HuH-7 (cell line): Measurements from ENCODE around the gene UPF1.
"Not testable (repeated sequence)": the region's sequence is repeated elsewhere in the genome, so short reads cannot be mapped to it uniquely, and the experiment has no call there.

ENCODE experiments used
- DNase-seq: peaks from one replicate; pipeline ENCODE4 v3.0.0; 2011; ENCODE audit warnings: low spot score

Gene UPF1

DNA sequence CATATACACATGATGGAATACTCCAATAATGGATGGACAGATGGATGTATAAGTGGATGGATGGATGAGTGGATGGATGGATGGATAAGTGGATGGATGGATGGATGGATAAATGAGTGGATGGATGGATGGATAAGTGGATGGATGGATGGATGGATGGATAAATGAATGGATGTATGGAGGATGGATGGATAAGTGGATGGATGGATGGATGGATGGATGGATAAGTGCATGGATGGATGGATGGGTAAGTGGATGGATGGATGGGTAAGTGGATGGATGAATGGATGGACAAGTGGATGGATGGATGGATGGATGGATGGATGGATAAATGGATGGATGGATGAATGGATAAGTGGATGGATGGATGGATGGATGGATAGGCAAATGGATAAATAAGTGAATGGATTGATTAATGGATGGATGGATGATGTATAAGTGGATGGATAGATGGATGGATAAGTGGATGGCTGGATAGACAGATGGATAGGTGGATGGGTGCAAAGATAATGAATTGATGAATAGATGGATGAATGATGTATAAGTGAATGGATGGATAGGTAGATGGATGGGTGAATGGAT lies 32.3 kb upstream of the UPF1 start:
- no peak for DNase-seq

DNA sequence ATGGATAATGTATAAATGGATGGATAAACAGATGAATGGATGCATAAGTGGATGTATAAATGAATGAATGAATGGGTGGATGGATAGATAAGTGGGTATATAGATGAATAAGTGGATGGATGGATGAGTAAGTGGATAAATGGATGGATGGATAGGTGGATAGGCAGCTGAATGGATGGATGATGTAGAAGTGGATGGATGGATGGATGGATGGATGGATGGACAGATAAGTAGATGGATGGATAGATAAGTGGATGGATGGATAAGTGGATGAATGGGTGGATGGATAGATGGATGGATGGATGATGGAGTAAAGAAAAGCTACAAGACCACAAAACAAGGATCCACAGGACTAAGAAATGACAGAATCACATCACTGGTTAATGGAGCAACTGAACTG lies 31.7 kb upstream of the UPF1 start:
- DNase-seq, result no peak

DNA sequence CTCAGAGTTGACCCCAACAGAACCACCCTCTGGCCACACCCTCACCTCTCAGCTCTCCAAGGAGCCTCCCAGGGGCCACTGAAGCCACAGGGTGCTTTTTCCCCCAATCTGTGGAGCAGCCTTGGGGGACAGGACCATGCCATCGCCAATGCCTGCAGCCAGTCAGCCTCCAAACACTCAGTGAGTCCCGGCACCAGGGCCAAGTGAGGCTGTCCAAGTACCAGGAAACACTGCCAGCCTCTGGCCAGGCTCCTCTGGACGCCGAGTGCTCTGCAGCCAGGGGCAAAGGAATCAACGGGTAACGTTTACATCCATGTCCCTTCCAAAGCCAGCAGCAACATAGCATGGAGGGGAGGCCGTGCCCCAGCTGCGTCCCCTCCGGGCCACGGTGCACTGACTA lies 31.1 kb upstream of the UPF1 start:
- DNase-seq, result no peak

DNA sequence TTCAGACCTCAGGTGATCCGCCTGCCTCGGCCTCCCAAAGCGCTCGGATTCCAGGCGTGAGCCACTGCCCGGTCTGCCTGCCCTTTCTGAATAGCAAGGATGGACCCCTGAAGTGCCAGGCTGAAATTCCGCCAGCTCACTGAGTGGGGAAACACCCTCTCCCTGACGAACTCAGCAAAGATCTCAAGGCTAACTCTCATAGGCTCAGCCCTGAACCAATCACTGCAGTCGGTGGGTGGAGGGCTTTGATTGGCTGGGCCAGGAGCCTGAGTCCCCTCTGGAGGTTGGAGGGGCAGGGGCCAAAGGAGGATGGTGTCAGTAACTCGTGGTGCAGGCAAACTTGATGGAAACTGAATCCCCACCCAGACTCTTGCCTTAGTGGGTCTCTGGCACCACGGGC lies 29.4 kb upstream of the UPF1 start:
- DNase-seq, result no peak

DNA sequence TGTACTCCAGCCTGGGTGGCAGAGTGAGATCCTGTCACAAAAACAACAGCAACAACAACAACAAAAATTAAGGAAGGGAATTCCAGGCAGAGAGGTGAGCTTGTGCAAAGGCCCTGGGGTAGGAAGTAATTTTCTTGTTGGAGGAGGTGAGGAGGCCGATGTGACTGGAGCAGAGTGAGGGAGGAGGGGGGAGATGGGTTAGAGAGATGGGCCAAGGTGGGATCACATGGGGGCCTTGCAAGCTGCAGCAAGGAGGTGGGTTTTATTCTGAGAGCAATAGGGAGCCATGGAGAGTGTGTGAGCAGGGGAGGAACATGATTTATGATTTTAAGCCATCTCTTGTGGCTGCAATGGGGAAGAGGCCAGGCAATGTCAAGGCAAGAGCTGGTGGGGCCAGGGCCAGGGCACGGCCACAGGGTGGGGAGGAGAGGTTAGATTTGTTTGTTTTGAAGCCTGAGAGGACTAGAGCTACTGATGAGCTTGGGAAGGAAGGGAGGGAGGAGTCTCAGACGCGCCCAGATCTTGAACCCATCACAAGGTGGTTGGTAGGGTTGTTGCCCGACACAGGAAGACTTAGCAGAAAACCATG lies 28.1 kb upstream of the UPF1 start:
- DNase-seq, result no peak

DNA sequence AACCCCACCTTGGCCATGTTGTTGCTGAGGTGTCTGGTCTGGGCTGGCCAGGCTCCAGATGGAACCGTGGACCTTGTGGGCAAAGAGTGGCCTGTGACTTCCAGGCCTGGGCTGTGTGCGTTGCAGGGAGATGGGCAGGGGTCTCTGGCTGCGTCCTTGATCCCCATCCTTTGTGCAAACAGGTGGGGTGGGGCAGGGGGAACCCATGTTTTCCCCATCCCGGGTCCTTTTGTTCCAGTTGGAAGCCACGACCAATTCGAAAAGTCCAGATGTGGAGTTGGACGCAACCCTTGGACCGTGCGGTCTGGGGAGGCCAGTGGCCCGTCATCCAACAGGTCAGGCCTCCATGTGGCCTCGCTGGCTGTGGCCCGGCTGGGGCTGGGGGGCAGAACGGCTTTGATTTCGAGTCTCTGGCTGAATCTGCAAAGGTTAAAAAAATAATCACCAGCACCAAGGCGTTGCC lies 27.6 kb upstream of the UPF1 start:
- DNase-seq, result no peak

DNA sequence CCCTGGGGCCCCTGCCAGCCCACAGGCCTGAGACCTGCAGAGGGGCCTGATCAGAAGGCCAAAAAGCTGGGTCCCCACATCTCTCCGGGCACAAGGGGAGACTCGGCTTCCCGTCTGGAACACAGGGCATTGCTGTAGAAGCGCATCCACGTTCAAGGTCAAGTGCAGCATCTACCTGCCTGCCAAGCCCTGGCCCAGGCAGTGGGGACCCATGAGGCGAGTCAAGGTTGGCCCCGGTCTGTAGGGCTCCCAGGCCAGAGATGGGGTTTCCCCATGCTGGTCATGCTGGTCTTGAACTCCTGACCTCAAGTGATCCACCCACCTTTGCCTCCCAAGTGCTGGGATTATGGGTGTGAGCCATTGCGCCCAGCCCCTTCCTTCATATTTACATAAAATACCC lies 27.1 kb upstream of the UPF1 start:
- no peak for DNase-seq

DNA sequence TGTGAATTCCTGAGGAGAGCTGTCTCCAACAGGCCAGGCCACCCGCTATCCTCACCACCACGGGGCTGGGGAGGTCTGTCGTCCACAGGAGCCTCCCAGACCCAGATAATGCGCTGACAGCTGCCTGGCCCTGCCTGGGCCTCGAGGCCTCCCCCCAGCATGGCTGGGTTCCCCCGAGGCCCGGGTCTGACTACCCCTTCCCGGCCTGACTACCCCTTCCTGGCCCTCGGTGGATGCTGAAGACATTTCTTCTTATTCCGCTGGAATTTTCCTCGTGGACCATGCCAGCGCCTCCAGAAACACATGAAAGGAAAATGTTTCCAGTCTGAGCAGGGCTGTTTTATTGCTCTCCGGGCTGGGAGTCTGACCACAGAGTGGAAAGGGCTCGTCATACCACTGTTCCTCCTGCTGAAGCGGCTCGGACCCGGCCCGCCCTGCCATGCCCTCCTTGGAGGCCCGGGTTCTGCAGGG lies 23.9 kb upstream of the UPF1 start:
- no peak for DNase-seq

DNA sequence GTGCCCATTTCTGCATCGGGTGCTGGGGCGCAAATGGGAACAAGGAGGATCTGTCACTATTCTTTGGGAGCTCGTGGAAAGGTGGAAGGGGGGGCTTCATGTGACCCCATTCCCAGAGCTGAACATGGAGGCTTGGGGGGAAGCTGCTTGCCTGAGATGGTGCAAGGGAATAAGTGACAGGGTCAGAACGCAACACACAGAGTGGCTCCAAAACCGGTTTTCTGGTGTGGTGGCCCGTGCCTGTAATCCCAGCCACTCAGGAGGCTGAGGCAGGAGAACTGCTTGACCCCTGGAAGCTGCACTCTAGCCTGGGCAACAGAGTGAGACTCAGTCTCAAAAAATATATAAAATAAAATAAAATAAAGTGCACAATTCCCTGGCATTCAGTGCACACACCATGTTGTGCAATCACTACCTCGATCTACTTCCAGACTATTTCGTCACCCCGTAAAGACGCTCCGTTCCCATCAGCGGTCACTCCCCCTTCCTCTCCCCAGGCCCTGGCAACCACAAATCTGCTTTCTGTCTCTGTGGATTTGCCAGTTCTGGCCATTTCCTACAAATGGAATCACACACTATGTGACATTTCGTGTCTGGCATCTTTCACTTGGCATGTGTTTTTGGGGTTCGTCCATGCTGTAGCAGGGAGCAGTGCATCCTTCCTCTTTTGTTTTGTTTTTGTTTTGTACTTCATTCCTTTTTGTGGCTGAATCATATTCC lies 22.4 kb upstream of the UPF1 start:
- DNase-seq, result no peak

DNA sequence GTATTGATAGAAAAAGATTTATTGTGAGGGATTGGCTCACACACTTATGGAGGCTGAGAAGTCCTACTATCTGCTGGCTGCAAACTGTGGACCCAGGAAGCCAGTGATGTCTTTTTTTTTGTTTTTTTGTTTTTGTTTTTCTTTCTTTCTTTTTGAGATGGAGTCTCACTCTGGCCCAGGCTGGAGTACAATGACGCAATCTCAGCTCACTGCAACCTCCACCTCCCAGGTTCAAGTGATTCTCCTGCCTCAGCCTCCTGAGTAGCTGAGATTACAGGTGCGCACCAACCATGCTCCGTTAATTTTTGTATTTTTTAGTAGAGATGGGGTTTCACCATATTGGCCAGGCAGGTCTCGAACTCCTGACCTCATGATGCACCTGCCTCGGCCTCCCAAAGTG lies 20.1 kb upstream of the UPF1 start:
- DNase-seq, result not testable (repeated sequence)

DNA sequence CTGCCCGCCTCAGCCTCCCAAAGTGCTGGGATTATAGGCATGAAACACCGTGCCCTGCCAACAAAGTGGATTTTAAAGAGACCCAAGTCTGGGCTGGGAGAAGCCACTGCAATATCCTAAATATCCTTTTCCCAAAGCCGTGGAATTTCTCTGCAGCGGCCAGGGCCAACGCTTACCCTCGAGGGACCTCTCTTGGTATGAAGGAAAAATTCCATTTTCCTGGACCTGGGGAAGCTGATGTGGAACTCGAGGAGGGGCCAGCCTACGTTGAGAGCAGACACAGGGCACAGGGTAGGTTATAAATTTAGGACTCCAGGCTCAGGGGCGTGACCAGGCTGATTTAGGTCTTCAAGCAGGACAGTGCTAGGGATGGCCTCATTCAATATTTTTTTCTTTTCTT lies 17.7 kb upstream of the UPF1 start:
- no peak for DNase-seq

DNA sequence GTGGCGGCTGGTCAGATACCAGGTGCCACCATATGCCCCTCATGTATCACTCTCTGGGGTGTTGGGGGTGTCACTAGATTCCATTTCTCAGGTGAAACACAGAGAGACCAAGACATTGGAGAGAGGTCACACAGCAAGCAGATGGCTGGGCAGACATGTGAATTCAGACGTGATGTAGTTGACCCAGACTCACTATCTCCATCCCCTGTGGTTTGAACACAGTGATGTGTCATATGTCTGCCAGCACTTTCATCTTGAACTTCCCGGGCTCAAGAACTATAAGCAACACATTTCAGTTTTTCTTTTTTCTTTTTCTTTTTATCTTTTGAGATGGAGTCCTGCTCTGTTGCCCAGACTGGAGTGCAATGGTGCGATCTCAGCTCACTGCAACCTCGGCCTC lies 16.1 kb upstream of the UPF1 start:
- no peak for DNase-seq

DNA sequence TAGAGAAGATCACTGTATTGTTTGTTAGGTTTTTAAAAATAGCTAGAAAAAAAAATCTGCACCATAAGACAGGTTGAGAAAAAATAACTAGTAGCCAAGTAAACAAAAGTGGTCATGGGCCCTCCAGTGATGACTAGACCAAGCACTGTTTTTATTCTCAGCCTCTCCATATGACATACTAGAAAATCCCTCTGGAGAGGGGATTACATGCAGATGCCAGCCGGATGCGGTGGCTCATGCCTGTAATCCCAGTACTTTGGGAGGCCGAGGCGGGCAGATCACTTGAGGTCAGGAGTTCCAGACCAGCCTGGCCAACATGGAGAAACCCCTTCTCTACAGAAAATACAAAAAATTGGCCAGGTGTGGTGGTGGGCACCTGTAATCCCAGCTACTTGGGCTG lies 15.1 kb upstream of the UPF1 start:
- not testable (repeated sequence) for DNase-seq

DNA sequence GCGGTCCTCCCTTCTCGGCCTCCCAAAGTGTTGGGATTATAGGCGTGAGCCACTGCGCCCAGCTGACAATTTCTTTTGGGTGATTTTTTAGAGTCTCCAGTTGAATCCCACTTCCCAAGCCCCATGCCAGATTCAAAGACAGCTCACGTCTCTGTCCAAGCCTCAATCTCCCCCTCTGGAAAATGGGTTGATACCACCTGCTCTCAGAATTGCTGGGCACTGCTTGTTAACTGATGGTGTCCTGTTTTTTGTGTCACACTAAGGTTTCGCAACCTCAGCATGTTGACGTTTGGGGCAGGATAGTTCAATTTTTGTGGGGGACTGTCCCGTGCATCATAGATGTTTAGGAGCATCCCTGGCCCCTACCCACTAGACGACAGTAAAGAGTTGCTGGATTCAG lies 14.2 kb upstream of the UPF1 start:
- DNase-seq, result no peak

DNA sequence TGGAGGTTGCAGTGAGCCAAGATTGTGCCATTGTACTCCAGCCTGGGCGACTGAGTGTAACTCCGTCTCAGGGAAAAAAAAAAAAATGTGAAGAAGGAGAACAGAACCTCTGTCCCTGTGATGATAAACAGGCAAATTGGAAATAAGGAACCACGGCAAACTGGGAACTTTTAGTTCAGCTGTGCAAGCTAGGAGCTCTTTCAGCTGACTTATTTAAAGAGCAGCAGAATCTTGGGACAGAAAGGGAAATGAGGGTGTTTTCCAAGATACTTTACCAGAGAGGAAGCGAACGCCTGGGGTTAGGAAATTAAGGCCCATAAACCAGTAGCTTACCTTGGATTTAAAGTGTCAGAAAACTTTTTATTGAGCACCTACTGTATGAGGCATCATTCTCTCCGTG lies 3.0 kb upstream of the UPF1 start:
- DNase-seq, result no peak

DNA sequence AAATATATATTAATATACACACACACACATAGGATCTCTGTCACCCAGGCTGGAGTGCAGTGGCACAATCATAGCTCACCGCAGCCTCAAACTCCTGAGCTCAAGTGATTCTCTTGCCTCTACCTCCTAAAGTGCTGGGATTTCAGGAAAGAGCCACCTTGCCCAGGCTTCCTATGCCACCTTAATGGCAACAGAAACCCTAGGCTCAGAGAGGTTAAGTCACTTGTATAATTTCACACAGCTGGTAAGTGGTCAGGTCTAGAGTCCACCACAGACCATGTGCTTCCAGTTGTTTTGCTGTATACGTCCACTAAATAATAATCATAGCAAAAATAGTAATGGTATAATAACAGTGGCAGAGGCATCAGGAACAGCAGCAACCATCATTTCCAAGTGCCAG lies 1.3 kb upstream of the UPF1 start:
- no peak for DNase-seq

DNA sequence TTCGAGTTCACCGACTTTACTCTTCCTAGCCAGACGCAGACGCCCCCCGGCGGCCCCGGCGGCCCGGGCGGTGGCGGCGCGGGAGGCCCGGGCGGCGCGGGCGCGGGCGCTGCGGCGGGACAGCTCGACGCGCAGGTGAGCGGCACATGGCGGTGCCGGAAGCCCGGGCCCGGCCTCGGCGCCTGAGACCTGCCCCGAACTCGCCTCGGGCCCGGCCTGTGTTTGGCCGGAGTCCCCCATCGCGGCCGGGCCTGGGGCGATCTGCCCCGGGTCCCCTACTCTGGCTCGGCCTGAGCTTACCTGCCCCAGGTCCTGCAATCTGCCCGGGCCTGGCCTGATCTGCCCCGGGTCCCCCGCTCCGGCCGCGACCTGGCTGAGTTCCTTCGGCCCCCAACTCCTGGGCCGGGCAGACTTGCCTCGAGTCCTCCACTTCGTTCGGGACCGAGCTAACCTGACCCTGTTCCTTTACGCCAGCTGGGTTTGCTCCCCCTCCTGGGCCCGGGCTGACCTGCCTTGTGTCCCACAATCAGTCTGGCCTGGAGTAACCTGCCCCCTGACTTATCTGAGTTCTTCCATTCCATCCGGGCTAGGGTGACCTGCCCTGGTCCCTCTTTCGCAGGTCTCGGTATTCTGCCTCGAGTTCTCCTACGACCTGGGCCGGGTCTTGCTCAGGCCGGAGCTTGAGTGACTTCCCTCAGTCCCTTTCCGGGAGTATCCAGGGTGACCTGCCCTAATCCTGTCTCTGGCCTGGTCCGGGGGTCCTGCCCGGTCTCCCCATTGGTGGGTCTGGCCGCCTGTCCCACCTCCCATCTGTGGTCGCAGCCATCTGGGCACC lies 764 bp downstream of the UPF1 start:
- DNase-seq, result peak; percentile 56

DNA sequence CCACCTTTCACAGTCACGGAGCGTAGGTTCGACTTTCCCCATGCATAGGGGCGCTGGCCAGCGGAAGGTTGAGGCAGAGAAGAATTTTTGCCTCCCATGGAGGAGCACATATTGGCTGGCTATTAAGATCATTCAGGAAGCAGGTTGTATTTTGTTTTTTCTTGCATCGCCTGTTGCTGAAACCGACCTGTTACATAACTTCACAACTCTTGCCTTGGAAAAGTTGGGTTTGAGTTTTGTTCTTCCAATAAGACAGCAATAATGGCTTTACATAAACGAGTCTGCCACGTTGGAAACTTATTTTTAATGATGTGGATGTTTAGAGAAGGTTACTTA lies 1.4 kb downstream of the UPF1 start:
- DNase-seq, result no peak

DNA sequence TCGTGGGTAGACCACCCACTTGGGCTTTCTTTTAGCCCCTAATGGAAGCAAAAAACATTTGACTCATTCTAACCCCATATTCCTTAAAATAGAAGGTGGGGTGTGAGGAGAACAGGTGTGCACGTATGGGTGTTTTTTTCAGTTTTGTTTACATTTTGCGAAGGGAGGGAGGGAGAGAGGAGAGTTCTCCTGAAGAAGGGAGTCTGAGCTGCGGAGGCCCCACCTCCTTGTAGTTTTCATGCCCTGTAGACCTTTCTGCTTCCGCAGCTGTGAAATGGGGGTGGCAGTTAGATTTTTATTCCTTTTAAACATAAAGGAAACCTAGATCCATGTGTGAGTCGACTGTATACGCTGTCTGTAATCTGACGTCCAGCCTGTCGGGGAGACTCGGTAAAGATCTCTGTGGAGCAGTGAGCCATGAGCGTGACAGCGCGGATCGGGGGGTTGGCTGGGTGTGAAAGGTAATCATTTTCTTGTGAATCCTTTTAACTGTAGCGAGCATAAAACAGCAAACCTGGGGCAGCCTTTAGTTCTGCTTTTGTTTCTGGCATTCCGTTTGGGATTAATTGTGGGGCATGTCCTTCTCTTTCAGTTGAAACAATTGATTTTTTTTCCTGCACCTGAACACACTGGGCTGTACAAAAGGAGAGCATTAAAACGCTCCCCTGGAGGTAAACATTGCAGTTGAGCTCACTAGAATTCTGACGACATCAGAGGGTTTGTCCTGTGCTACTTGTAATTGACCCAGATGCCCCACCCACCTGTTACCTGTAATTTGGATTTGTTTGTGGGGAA lies 2.3 kb downstream of the UPF1 start:
- DNase-seq, result peak; percentile 53

DNA sequence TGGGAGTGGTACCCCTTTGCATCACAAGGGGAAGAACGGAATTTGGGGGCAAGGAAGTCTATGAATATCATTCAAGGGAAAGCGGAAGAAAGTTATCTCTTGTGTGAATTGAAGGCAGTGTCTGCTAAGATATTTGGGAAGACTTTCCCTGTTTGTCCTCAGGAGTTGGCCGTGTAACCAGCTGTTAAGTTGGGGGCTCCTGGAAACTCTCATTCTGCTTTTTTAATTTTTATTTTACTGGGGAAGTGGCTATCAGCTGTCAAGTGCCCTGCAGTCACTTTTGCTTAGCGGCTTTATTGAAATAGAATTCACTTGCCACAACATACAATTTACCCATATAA lies 2.9 kb downstream of the UPF1 start:
- no peak for DNase-seq

DNA sequence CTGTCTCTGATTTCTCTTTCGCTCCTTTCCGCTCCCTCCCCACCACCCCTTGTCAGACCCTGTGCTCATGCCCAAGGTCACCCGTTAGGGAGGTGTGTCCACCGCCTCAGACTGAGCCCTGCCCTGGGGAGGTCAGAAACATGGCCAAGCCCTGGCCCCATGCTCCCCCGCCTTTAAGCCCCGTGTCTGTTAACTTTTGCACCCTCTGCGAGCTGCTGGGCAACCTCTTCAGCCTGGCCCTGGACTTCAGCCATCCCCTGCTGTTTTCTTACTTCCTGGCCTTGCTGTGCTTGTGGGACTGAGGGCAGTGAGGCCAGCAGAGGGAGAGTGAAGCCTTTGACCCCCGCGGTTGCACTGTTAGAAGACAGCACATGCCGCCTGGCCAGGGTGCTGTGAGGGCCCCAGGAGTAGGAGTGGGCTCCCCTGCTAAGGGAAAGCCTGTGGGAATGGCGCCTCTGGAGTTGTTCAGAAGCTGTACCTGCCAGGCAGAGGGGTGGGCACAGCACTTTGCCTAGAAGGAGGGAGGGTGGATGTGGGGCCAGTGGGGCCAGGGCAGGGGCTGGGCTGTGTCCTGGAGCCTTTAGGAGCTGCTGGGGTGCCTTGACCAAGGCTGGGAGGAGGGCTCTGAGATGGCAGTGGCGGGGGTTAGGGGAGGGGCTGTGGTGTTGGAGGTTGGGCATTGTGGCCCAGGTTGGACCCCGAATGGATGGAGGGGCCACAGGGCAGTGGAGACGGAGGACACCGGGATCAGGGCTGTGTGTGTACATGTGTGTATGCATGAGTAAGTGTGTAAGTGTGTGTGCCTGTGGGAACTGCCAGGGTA lies 7.9 kb downstream of the UPF1 start:
- peak; percentile 94 for DNase-seq
